ENCODE results near the gene UHRF2. TPM values are rescaled to one million over a fixed set of nuclear protein-coding genes. Genes with fewer than 3 reads are reported as not detected.
"Not testable (repeated sequence)": the region's sequence is repeated elsewhere in the genome, so short reads cannot be mapped to it uniquely, and the experiment has no call there.

Gene UHRF2
- total RNA-seq, 1 experiment from 2014 or later, result 31.3 TPM

DNA sequence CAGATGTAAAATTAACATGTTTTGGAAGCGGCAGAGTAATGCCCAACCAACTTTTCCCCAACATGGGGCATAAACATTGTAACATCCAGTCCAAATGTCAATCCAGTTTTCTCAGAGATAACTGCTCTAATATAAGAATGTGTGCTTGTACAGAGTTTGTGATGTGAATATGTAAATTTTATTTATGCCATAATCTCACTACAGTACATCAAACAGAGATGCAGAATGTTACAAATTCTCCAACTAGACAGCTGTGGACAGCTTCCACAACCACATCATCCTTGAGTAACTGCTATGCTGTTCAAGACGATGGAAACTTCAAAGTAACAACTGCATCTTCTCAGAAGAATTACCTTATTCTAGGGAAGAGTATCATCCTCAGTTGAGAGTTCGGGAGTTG is 122.6 kb downstream of the UHRF2 start:
- no peak overlapping the region for H2AFZ ChIP-seq (ENCODE audit: low read length)
- H3K27me3 ChIP-seq (ENCODE audit: low read length), result no peaks in the 10 kb centered on the region
- no peak overlapping the region for H3K4me3 ChIP-seq (ENCODE audit: low read length)
- H3K36me3 ChIP-seq (ENCODE audit: low read depth, low read length), result no peaks in the 10 kb centered on the region
- intact Hi-C loops (cut with micrococcal nuclease), result no loop called here
- H4K20me1 ChIP-seq (ENCODE audit: low read length), result no peaks in the 10 kb centered on the region
- H3K79me2 ChIP-seq (ENCODE audit: low read length), result no peaks in the 10 kb centered on the region
- POLR2A ChIA-PET (ENCODE audit: unreplicated experiment), result no interaction called here
- H3K9me3 ChIP-seq (ENCODE audit: low read length), result no peaks in the 10 kb centered on the region
- no peaks in the 10 kb centered on the region for H3K4me1 ChIP-seq (ENCODE audit: insufficient read depth, low read length)
- ATAC-seq (no peak), DNase-seq (no peak)
- no peak overlapping the region for H3K4me2 ChIP-seq (ENCODE audit: low read length)
- BruUV-seq (replicated peaks), result no TSS peak
- CTCF ChIA-PET, result no interaction called here
- TF ChIP-seq EZH2 (IDR thresholded peaks at IDR 0.05; ENCODE audit: low read length, unreplicated experiment) (no peak), EZH2phosphoT487 (IDR thresholded peaks at IDR 0.05; ENCODE audit: borderline replicate concordance, low read length) (no peak)
- TF ChIP-seq, protein P1, sequence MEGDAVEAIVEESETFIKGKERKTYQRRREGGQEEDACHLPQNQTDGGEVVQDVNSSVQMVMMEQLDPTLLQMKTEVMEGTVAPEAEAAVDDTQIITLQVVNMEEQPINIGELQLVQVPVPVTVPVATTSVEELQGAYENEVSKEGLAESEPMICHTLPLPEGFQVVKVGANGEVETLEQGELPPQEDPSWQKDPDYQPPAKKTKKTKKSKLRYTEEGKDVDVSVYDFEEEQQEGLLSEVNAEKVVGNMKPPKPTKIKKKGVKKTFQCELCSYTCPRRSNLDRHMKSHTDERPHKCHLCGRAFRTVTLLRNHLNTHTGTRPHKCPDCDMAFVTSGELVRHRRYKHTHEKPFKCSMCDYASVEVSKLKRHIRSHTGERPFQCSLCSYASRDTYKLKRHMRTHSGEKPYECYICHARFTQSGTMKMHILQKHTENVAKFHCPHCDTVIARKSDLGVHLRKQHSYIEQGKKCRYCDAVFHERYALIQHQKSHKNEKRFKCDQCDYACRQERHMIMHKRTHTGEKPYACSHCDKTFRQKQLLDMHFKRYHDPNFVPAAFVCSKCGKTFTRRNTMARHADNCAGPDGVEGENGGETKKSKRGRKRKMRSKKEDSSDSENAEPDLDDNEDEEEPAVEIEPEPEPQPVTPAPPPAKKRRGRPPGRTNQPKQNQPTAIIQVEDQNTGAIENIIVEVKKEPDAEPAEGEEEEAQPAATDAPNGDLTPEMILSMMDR (conservative IDR thresholded peaks at IDR 0.05; ENCODE audit: low read depth, low read length), result no peak
- H3K9ac ChIP-seq (ENCODE audit: low read length), result no peak overlapping the region
- H3K9me2 ChIP-seq (replicated peaks; ENCODE audit: low read length), result no peaks in the 10 kb centered on the region
- H3K27ac ChIP-seq (ENCODE audit: low read length), result no peak overlapping the region
- no peaks in the 10 kb centered on the region for H3F3A ChIP-seq (ENCODE audit: low read length, unreplicated experiment)

DNA sequence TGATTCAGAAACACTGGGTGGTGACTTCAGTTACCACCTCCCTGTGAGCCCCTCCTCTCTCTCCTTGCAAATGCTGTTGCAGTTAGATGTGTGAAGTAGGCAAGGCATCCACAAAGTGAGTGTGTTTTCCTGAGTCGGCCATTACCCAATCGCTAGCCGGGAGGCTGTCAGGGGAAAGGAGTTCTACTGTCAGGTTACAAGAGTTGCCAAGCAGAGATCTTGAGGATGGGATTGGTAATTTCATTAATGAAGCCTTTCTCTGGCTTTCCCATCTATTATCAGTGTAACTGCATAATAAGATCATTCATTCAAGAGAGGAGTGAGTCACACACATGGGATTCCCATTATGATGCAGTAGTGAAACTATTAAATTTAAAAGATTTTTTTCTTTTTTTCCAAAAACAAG is 125.7 kb downstream of the UHRF2 start:
- ChIA-PET POLR2A (ENCODE audit: unreplicated experiment) (no interaction called here), CTCF (no interaction called here)
- Histone ChIP-seq H3K4me1 (ENCODE audit: insufficient read depth, low read length) (no peaks in the 10 kb centered on the region), H3F3A (ENCODE audit: low read length, unreplicated experiment) (no peaks in the 10 kb centered on the region), H3K4me2 (ENCODE audit: low read length) (no peak overlapping the region), H3K36me3 (ENCODE audit: low read depth, low read length) (no peaks in the 10 kb centered on the region), H3K27me3 (ENCODE audit: low read length) (no peaks in the 10 kb centered on the region), H4K20me1 (ENCODE audit: low read length) (no peaks in the 10 kb centered on the region), H3K4me3 (ENCODE audit: low read length) (no peak overlapping the region), H3K79me2 (ENCODE audit: low read length) (no peaks in the 10 kb centered on the region), H3K27ac (ENCODE audit: low read length) (peak overlapping the region; percentile 26; the same call in 1 of the 2 replicates), H3K9me2 (replicated peaks; ENCODE audit: low read length) (no peaks in the 10 kb centered on the region), H3K9ac (ENCODE audit: low read length) (no peak overlapping the region), H2AFZ (ENCODE audit: low read length) (no peak overlapping the region), H3K9me3 (ENCODE audit: low read length) (no peaks in the 10 kb centered on the region)
- TF ChIP-seq EZH2phosphoT487 (IDR thresholded peaks at IDR 0.05; ENCODE audit: borderline replicate concordance, low read length) (no peak), EZH2 (IDR thresholded peaks at IDR 0.05; ENCODE audit: low read length, unreplicated experiment) (no peak)
- TF ChIP-seq, protein P1 (conservative IDR thresholded peaks at IDR 0.05; ENCODE audit: low read depth, low read length), result no peak
- peak; percentile 38 for ATAC-seq
- no peak for DNase-seq
- intact Hi-C loops (cut with micrococcal nuclease), result no loop called here
- no TSS peak for BruUV-seq (replicated peaks)

DNA sequence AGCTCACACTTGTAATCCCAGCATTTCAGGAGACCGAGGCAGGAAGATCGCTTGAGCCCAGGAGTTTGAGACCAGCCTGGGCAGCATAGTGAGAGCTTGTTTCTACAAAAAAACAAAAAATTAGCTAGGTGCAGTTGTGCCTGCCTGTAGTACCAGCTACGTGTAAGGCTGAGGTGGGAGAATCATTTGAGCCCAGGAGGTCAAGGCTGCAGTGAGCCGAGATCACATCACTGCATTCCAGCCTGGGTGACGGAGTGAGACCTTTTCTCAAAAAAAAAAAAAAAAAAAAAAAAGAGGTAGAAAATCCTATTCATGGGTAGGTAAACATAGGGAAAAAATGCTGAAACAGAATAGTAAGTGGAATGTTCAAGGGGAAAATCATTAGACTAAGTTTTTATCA is 129.6 kb downstream of the UHRF2 start:
- H3K4me2 ChIP-seq (ENCODE audit: low read length); DNase-seq; ATAC-seq; H3K4me3 ChIP-seq (ENCODE audit: low read length); H3K9me3 ChIP-seq (ENCODE audit: low read length); H3K9ac ChIP-seq (ENCODE audit: low read length); H3F3A ChIP-seq (ENCODE audit: low read length, unreplicated experiment); intact Hi-C loops (cut with micrococcal nuclease); H3K27me3 ChIP-seq (ENCODE audit: low read length); BruUV-seq (replicated peaks); H3K36me3 ChIP-seq (ENCODE audit: low read depth, low read length); H4K20me1 ChIP-seq (ENCODE audit: low read length); CTCF ChIA-PET; H3K9me2 ChIP-seq (replicated peaks; ENCODE audit: low read length); POLR2A ChIA-PET (ENCODE audit: unreplicated experiment); H3K79me2 ChIP-seq (ENCODE audit: low read length); H3K27ac ChIP-seq (ENCODE audit: low read length); H2AFZ ChIP-seq (ENCODE audit: low read length): not testable (repeated sequence)
- peaks cover 17% of the 10 kb centered on the region for H3K4me1 ChIP-seq (ENCODE audit: insufficient read depth, low read length)
